GOT3 (cell line): ENCODE data around the gene CCDC88C.
"Not testable (repeated sequence)": the region's sequence is repeated elsewhere in the genome, so short reads cannot be mapped to it uniquely, and the experiment has no call there.

Experiments used
- DNase-seq: peaks from one replicate; lab custom pipeline; 2025; ENCODE audit warnings: mixed read lengths; lab: John Stamatoyannopoulos, UW

Gene CCDC88C

DNA sequence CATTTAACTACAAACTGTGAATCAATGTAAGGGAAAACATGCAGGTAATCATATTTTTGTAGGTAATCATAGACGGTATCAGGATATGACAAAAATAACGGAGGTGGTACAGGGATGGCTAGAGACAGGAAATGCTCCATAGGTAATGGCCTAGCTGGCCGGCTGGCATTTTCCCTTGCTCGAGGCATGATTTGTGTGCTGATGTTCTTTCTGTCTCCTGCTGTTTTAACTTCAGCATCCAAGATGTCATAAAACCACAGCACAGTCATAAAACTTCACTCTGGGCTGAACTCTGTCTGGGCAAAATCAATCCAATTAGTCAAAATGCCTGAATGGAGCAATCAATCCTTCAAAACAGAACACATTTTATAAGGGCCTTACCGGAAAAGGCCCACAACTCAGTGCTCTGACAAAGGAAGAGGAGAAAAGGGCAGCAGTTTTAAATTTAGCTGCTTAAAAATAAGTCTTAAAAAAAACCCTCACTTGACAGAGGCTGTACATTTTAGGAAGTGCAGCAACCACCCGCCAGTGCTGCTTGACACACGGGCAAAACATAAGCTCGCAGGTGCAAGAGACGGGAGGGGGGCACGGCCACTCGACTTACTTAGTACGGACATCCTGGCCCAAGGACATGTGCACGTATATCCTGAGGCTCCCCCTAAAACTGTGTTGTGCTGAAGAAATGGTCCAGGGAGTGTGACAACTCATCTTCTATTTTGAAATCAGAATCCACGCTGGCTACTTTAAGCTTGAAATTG lies 132.7 kb downstream of the CCDC88C start:
- DNase-seq, result no peak

- DNase-seq, result no peak
Observed at GRCh38 chr14:91284146-91284790, 133.4 kb downstream of the CCDC88C start.

DNA sequence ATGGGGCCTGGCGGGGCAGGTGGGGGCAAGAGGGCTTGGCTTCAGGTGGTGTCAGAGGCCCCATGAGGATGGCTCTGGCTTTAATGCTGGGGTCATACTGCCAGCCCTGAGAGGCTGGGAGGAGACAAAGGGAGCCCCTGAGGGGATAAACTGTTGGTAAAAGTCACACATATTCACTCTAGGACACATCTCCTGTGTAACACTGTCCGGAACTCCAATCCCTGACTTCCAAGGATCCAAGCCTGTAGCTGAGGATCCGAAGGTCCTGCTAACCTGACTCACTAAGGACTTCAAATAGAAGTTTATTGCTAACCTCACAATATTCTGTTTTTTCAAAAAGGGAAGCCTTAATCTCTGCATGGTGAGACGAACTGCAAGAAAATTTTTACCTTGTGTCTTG lies 134.0 kb downstream of the CCDC88C start:
- DNase-seq, result no peak

- no peak for DNase-seq
Observed at GRCh38 chr14:91282954-91283645, 134.5 kb downstream of the CCDC88C start.

- no peak for DNase-seq
Observed at GRCh38 chr14:91281346-91281745, 136.3 kb downstream of the CCDC88C start.

GRCh38 chr14:91280129-91280528 lies 137.5 kb downstream of the CCDC88C start:
- no peak for DNase-seq

DNA sequence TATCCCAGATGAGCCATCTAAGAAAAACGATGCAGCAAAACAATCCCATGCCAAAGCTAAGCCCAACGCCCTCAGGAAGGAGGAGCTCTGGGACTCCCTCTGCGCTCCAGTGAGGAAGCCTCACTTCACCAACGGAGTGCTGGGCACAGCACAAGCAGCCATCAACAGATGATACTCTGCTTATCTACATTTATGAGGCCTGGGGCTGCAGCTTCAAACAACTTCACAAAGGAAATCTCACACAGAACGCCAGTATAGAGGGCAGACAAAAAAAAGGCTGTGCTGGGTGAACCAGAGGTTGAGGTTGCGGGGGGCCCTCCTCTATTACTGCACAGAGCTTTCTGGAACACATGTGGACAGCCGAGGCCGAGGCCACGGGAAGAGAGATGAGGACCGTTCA lies 138.3 kb downstream of the CCDC88C start:
- no peak for DNase-seq

DNA sequence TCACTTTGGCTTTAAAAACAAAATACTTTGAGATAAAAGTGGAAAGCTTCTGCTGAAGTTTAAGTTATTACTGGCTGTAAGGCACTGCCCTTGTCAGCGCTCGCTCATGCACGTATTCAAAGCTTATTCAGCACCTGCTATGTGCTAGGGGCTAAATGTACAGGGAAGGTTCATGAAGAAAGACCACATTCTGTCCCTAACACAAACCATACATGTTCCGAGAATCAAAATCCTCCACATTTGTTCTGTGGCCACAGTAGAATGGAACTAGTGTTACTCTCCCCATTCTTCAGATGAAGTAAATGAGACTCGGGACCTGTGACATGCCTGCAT lies 139.3 kb downstream of the CCDC88C start:
- no peak for DNase-seq

- no peak for DNase-seq
Observed at GRCh38 chr14:91277546-91278382, 139.9 kb downstream of the CCDC88C start.

- no peak for DNase-seq
Observed at GRCh38 chr14:91274796-91275195, 142.8 kb downstream of the CCDC88C start.

DNA sequence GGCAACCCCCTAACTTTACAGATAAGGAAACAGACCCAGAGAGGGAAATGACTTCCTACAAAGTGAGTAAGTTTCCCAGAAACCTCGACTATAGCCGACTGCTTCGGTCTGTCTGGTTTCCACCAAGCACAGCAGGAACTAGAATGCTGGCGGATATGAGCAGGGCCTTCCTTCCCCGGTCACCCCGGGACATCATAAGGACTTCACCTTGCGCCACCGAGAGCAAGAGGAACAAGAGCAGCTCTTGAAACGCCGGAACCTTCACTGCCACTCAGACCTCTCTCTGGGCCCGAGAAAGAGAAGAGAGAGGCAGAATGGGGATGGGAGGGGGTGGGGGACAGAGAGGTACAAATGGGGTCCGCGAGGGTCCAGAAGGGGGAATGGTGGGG lies 143.7 kb downstream of the CCDC88C start:
- no peak for DNase-seq

DNA sequence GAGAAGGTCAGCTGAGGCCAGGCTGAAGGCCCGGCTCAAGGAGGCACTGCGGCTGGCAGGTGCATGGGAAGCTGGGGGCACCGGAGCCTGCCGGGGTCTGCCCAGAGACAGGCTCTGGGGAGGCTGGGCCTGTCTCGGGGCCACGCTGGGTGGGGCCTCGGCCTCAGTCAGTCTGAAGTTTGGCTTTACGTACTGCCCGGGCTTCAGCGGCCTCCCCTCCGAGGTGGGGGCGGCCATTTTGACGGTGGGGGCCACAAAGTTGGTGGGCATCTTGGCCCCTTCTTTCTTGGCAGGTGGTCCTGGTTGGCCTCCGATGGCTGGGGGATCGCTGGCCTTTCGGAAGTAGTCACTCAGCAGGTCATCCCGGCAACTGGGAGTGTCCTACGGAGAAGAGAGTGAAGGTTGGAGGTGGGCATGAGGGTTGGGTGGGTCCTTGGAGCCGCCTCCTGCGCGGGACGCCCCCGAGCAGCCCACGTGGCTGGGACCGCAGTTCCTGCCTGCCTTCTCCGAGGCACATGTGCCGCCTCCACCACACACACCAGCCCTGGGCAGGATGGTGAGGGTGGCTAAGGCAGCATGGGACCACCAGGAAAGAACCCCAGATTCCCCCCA lies 144.2 kb downstream of the CCDC88C start:
- DNase-seq, result no peak

DNA sequence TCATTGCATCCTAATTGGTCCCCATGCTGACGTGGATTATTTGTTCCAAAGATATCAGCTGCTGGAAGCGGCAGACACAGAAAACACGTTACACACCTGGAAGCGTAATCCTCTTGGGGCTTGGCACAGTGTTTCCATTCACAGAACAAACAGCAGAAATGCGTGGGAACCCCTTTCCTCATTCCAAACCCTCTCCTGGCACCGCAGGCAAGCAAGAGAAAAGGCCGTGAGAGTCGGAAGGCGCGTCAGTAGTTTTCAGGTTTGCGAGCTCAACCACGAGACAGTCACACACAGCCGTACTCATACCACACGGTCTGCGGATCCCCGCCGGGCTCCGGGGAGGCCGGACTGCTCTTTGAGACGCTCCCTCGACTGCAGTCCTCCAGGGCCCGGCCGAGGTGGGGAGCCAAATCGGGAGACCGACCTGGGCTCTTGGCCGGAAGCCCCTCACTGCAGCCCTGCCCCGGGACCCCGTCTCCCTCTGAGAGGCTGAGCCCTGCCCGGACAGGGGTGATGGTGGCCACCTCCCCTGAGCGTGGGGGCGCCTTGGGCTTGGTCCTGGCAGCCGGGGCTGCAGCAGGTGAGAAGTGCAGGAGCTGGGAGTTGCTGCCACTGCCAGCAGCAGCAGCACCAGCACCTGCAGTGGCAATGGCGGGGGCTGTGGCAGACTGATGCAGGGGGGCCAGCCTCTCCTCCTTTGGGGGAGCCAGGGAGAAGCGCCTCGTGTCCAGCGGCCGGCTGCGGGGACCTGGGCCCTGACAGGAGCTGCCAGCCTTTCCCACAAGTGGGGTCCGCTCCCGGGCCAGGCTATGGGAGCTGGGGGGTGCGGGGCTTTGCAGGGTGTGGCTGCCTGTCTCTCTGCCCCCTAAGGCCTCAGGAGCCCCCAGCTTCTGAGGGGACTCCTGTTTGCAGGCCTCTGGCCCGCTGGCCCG lies 145.0 kb downstream of the CCDC88C start:
- no peak for DNase-seq

DNA sequence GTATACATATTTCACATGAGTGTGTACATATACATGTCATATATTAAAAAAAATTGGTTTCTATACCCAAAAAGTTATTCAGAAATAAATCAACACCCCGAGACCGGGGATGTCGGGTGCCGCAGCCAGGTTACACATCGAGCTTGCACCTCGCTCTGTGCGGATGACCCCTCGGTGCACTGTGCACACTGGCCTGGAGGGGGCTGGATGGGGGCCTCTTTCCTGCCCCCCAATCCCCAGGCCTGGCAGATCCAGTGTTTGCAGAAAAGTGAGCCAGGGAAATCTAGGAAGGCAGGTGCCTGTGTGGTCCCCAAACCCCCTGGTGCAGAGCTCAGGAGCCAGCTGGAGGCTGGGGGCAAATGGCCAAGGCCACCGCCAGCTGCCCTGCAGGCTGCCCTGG lies 146.0 kb downstream of the CCDC88C start:
- DNase-seq, result no peak

GRCh38 chr14:91270619-91271018 lies 147.0 kb downstream of the CCDC88C start:
- DNase-seq, result no peak

GRCh38 chr14:91270188-91270587 lies 147.4 kb downstream of the CCDC88C start:
- no peak for DNase-seq

GRCh38 chr14:91269076-91269991 lies 148.3 kb downstream of the CCDC88C start:
- DNase-seq, result no peak

GRCh38 chr14:91267965-91268437 lies 149.6 kb downstream of the CCDC88C start:
- no peak for DNase-seq

DNA sequence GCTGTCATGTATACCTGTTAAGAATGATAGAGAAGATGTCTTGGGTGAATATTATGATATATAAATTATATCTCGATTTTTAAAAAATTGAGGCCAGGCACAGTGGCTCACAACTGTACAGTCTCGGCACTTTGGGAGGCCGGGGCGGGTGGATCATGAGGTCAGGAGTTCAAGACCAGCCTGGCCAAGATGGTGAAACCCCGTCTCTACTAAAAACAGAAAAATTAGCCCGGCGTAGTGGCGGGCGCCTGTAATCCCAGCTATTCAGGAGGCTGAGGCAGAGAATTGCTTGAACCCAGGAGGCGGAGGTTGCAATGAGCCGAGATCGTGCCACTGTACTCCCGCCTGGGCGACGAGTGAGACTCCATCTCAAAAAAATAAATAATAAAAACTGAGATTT lies 151.3 kb downstream of the CCDC88C start:
- DNase-seq, result not testable (repeated sequence)

DNA sequence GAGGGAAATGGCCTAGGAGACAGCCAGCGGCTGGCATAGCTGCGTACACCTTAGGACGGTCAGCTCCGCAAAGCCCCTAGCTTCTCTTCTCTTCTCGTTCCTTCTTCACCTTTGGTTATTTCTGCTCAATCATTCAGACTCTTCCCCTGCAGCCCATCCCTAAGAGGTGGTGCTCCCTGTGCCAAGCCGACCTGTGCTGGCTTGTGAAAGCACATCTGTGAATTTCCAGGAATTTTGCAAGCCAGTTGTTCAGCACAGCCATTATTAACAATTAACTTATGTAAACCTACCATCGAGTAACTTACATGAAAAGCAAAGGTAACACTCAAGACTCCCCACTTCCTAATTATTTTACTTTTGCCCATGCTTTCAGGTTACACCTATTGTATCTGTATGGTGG lies 152.2 kb downstream of the CCDC88C start:
- DNase-seq, result no peak
